H1 (cell line): ENCODE results near the gene UGT1A10. TPM values are rescaled to one million over a fixed set of nuclear protein-coding genes. Genes with fewer than 3 reads are reported as not detected.

Experiments used
- CEBPB ChIP-seq: IDR thresholded peaks from 2 replicates; pipeline ENCODE4 v1.6.1; 2012; ENCODE audit warnings: low read depth, low read length
- JUN ChIP-seq: IDR thresholded peaks from 2 replicates; pipeline ENCODE4 v1.6.1; 2011; ENCODE audit warnings: low read depth, mild to moderate bottlenecking, improper control_type of control experiment, low read length
- NANOG ChIP-seq: IDR thresholded peaks from 2 replicates; pipeline ENCODE4 v1.6.1; 2011; ENCODE audit warnings: low read length, low read depth, mild to moderate bottlenecking, inconsistent platforms; ENCODE audit not compliant: insufficient read depth, poor library complexity, severe bottlenecking
- polyA plus RNA-seq, 7 experiments: library from polyadenylated mRNA; depleted of rRNA in 3 of 7; stranded (reverse) in 5 of 7; unstranded in 2 of 7; fragments of >200 nt in 5 of 7; fragments of 200-250 nt in 2 of 7; gene quantifications; 1 replicate in 5 of 7; 2 replicates in 1 of 7; 4 replicates in 1 of 7; pipeline versions ENCODE4 v1.2.1 to v1.2.3, GENCODE V29; 2011 to 2013; ENCODE audit warnings: missing spikeins in 2 of 7, mixed read lengths in 2 of 7
- total RNA-seq: library from RNA; stranded (reverse); fragmentation: NEBNext Ultra II Directional; extraction: Animal tissue kit (Norgen Biotek cat#: 25700); gene quantifications from 2 replicates; pipeline ENCODE4 v1.2.1, GENCODE V29; 2021
- TF ChIP-seq, protein P1 (sequence below), 3 experiments: IDR thresholded peaks; 1 replicate in 2 of 3; 2 replicates in 1 of 3; pipeline versions ENCODE4 v1.5.1 to v1.6.1; 2011; ENCODE audit warnings: low read length in 3 of 3, mild to moderate bottlenecking in 3 of 3, inconsistent platforms in 2 of 3, low read depth in 1 of 3, moderate library complexity in 1 of 3; ENCODE audit not compliant: insufficient read depth in 1 of 3; ENCODE audit errors: control extremely low read depth in 1 of 3
- TF ChIP-seq, protein P2 (sequence below): fragments of 300-600 bp; sonication (generic); IDR thresholded peaks from 2 replicates; pipeline ENCODE4 v1.7.1; 2012; ENCODE audit warnings: low read length, moderate library complexity, mild to moderate bottlenecking, inconsistent platforms; ENCODE audit not compliant: insufficient replicate concordance
- TF ChIP-seq, protein P3 (sequence below): IDR thresholded peaks from 2 replicates; pipeline ENCODE4 v1.6.1; 2012; ENCODE audit warnings: inconsistent platforms

Gene UGT1A10
- total and polyA plus RNA-seq, 2 of the 8 experiments (the other 6 are each of a cell fraction or from before 2014, with no cell fraction given) = not detected

DNA sequence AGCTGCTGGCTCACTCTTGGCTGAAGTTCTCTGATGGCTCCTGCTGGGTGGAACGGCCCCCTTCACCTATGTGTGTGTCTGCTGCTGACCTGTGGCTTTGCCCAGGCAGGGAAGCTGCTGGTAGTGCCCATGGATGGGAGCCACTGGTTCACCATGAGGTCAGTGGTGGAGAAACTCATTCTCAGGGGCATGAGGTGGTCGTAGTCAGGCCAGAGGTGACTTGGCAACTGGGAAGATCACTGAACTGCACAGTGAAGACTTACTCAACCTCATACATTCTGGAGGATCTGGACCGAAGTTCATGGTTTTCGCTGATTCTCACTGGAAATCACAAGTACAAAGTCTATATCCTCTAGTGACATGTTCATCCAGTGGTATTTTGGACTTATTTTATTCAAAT, 32.7 kb upstream of the UGT1A10 start (continued):
- TF ChIP-seq, protein P1, sequence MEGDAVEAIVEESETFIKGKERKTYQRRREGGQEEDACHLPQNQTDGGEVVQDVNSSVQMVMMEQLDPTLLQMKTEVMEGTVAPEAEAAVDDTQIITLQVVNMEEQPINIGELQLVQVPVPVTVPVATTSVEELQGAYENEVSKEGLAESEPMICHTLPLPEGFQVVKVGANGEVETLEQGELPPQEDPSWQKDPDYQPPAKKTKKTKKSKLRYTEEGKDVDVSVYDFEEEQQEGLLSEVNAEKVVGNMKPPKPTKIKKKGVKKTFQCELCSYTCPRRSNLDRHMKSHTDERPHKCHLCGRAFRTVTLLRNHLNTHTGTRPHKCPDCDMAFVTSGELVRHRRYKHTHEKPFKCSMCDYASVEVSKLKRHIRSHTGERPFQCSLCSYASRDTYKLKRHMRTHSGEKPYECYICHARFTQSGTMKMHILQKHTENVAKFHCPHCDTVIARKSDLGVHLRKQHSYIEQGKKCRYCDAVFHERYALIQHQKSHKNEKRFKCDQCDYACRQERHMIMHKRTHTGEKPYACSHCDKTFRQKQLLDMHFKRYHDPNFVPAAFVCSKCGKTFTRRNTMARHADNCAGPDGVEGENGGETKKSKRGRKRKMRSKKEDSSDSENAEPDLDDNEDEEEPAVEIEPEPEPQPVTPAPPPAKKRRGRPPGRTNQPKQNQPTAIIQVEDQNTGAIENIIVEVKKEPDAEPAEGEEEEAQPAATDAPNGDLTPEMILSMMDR (IDR thresholded peaks at IDR 0.05; ENCODE audit: control extremely low read depth in 1 of 3, insufficient read depth in 1 of 3, low read depth in 1 of 3, low read length in 3 of 3) = no peak
- no peak for TF ChIP-seq NANOG
- TF ChIP-seq, protein P2, sequence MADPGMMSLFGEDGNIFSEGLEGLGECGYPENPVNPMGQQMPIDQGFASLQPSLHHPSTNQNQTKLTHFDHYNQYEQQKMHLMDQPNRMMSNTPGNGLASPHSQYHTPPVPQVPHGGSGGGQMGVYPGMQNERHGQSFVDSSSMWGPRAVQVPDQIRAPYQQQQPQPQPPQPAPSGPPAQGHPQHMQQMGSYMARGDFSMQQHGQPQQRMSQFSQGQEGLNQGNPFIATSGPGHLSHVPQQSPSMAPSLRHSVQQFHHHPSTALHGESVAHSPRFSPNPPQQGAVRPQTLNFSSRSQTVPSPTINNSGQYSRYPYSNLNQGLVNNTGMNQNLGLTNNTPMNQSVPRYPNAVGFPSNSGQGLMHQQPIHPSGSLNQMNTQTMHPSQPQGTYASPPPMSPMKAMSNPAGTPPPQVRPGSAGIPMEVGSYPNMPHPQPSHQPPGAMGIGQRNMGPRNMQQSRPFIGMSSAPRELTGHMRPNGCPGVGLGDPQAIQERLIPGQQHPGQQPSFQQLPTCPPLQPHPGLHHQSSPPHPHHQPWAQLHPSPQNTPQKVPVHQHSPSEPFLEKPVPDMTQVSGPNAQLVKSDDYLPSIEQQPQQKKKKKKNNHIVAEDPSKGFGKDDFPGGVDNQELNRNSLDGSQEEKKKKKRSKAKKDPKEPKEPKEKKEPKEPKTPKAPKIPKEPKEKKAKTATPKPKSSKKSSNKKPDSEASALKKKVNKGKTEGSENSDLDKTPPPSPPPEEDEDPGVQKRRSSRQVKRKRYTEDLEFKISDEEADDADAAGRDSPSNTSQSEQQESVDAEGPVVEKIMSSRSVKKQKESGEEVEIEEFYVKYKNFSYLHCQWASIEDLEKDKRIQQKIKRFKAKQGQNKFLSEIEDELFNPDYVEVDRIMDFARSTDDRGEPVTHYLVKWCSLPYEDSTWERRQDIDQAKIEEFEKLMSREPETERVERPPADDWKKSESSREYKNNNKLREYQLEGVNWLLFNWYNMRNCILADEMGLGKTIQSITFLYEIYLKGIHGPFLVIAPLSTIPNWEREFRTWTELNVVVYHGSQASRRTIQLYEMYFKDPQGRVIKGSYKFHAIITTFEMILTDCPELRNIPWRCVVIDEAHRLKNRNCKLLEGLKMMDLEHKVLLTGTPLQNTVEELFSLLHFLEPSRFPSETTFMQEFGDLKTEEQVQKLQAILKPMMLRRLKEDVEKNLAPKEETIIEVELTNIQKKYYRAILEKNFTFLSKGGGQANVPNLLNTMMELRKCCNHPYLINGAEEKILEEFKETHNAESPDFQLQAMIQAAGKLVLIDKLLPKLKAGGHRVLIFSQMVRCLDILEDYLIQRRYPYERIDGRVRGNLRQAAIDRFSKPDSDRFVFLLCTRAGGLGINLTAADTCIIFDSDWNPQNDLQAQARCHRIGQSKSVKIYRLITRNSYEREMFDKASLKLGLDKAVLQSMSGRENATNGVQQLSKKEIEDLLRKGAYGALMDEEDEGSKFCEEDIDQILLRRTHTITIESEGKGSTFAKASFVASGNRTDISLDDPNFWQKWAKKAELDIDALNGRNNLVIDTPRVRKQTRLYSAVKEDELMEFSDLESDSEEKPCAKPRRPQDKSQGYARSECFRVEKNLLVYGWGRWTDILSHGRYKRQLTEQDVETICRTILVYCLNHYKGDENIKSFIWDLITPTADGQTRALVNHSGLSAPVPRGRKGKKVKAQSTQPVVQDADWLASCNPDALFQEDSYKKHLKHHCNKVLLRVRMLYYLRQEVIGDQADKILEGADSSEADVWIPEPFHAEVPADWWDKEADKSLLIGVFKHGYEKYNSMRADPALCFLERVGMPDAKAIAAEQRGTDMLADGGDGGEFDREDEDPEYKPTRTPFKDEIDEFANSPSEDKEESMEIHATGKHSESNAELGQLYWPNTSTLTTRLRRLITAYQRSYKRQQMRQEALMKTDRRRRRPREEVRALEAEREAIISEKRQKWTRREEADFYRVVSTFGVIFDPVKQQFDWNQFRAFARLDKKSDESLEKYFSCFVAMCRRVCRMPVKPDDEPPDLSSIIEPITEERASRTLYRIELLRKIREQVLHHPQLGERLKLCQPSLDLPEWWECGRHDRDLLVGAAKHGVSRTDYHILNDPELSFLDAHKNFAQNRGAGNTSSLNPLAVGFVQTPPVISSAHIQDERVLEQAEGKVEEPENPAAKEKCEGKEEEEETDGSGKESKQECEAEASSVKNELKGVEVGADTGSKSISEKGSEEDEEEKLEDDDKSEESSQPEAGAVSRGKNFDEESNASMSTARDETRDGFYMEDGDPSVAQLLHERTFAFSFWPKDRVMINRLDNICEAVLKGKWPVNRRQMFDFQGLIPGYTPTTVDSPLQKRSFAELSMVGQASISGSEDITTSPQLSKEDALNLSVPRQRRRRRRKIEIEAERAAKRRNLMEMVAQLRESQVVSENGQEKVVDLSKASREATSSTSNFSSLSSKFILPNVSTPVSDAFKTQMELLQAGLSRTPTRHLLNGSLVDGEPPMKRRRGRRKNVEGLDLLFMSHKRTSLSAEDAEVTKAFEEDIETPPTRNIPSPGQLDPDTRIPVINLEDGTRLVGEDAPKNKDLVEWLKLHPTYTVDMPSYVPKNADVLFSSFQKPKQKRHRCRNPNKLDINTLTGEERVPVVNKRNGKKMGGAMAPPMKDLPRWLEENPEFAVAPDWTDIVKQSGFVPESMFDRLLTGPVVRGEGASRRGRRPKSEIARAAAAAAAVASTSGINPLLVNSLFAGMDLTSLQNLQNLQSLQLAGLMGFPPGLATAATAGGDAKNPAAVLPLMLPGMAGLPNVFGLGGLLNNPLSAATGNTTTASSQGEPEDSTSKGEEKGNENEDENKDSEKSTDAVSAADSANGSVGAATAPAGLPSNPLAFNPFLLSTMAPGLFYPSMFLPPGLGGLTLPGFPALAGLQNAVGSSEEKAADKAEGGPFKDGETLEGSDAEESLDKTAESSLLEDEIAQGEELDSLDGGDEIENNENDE = no peak
- TF ChIP-seq JUN = no peak
- TF ChIP-seq, protein P3, sequence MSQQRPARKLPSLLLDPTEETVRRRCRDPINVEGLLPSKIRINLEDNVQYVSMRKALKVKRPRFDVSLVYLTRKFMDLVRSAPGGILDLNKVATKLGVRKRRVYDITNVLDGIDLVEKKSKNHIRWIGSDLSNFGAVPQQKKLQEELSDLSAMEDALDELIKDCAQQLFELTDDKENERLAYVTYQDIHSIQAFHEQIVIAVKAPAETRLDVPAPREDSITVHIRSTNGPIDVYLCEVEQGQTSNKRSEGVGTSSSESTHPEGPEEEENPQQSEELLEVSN = no peak
- no peak for TF ChIP-seq CEBPB
- TF ChIP-seq, all 59 proteins: peak for 0
